Limb (tissue), 2 donors: ENCODE measurements around the gene THG1L.

ENCODE experiments used
- DNase-seq, 2 donors: peaks; one replicate each; pipeline ENCODE4 v3.0.0-alpha.2; 2016; ENCODE audit errors: extremely low spot score in 2 of 2

THG1L gene

DNA sequence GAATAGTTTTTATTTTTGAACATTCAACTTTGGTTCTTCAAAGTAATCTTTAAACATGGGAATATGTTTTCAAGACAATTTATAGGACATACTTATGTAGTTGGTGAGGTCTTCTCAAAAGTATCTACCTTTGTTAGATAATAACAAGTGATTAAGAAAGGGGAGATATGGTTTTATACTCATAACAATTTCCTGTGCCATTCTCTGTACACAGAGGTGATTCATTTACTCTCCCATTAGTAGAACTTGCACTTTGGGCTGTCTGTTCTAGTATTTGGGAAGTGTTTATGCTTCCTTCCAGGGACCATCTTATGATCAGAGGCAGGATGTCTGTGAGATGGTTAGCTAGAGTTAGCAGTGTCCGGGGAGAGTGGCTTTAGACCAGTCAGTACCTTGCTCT is 27.5 kb downstream of the THG1L start:
- no peak for DNase-seq

DNA sequence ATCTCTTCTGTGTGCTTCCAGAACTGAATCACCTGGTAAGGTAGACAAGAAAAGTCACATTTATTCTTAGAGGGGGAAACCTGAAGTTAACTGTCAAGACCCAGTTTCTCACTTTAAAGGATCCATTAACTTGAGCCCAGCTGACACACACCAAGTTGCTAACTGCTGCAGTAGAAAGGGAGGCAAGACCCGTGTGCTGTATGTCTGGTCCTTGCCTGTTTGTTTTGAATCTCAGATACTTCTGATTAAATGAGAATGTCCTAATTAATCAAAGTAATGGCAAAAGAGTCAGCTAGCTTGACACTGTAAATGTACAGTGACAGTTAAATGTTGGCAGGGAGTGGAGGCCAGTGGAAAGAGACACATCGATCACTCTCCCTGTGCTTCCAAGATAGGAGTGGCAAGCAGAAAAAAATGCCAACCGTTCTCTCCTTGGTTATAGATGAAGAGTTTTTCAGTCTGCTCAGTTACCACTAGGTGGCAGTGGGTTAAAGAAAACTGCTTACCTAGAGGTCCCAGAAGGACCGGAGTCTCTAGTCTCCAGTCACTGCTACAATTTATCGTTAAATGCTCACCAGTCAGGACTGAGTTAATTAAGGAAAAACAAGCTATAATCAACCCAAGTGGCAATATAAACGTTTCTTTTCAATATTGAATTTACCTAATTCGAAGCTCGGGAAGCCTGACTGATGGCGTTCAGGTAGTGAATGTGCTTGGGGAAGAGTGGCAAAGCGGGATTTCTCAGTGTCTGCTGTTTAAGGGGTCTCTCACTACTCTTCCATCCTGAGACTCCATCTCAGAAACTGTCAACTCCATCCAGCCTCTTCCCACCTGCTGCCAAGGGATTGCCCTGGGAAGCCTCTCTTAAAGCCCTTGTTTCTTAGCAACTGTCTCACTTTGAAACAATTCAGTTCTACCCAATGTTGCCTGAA is 30.7 kb downstream of the THG1L start:
- DNase-seq, result peak in 1 of 2 donors; percentile 80

DNA sequence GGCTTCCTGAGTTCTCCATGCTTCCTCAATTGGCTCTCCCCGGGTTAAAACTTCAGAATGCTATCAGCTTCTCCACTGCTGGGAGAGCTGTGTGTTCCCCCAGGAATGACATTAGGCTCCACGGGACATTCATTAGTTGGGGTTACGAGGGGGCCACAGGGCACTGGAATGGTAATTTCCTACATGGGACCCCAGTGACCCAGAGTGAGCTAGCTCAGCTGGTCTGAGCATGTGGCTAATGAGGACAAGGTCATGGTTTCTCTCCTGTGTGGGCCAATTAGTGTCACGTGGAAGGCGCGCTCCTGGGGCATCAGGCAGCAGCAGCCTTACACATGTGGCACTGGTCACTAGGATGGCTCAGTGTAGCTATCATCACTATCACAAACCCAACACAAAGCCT is 33.3 kb downstream of the THG1L start:
- DNase-seq, result no peak

DNA sequence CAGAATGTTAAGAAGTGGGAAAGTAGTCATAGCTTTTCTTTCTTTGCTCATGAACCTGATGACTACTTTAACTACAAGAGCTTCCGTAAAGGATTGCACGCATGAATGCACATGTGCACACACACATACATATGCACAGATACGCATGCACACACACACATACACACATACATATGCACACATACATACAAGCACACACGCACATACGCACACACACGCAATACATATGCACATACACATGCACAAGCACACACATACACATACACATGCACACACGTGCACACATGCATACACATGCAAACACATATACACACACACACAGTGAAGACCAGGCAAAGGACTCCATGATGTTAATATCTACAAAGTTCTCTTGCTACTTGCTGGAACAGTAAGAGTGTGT is 35.2 kb downstream of the THG1L start:
- DNase-seq, result no peak

DNA sequence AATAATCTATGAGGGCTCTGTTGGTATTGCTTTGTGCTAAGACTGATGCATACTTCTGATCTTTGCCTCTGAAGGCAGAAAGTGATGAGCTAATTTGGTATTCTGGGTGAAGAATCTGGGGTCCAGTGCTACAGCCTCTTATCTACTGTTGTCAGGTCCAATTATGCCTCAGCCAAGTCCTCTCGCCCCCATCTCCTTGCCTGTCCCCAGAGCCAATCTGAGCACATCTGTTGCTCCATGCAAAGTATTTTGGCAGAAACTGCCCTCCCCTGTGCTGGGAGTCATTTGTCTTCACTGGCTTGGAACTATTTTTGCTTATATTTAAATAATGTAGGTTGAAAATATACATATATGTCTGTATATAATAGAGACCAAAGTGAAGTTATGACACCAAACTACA is 35.7 kb downstream of the THG1L start:
- DNase-seq, result no peak

DNA sequence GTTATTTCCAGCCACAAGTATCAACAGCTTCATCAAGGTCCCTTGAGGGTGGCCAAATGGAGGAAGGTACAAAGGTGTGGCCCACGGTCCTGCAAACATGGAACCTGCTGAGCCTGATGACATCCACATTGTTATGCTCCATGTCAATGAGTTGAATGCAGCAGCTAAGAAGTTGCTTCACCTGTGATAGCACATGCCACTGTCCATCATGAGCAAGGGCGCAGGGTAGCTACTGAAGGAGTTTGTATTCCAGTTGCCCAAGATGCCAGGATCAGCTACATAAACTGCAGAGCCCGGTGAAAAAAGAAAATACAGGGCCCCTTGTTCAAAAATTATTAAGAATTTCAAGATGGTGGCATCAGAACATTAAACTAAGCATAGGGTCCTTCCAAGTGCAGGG is 36.5 kb downstream of the THG1L start:
- no peak for DNase-seq

DNA sequence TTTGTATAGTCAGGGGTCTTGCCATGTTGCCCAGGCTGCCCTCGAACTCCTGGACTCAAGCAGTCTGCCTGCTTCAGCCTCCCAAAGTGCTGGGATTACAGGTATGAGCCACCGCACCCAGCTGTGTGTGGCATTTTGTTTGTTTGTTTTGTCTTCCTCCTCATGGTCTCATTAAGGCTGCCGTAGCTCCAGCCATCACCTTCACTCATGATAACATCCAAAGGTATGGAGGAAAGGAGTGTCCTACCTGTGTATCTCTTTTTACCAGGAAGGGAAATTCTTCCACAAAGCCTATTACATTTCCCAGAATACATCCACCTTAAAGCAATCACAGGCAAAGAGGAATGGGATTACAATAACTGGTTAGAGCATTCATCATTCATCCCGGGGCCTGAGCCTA is 39.4 kb downstream of the THG1L start:
- no peak for DNase-seq

DNA sequence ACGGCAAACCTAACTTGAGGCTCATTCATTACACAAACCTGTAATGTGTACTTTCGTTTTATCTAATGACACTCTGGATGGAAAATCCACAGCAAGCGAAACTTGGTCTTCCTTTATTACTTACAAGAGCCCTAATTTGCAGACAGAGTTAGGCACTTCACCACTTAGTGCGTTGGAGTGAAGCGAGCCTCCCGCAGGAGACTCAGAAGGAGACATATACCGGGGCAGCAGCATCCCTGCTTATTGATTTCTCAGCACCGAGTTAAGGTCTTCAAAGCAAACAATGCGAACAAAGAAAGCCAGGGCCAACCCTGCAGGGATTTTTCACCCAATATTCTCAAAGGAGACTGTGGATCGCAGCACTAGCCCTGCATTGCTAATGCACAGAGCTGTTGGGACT is 40.9 kb downstream of the THG1L start:
- DNase-seq, result no peak

DNA sequence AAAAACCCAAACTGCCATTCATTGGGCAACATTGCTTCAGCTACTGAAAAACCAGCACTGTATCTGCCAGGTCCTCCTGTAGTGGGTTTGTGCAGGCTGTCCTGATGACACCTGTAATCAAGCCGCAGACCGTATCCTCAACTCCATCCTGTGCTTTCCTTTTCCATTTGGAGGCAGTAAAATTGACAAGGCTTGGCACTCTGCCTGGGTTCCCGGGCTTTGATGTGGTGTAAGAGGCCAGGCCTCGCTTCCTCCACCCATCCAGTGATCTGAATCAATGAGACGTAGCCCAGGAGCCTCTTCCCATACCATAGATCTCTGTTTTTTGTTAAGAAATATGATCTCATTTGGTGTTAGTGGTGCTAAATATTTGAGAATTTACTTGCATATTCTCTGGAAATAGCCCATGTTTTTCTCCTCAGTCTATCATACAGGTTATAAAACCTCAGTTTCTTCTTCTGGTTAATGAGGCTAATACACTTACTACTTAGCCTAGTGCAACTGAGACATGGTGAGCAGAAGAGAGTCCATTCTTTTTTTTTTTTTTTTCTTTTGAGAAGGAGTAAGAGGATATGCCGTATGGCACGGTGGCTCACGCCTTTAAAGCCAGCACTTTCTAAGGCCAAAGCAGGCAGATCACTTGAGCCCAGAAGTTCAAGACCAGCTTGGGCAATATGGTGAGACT is 47.0 kb downstream of the THG1L start:
- DNase-seq, result peak in 1 of 2 donors; percentile 60

DNA sequence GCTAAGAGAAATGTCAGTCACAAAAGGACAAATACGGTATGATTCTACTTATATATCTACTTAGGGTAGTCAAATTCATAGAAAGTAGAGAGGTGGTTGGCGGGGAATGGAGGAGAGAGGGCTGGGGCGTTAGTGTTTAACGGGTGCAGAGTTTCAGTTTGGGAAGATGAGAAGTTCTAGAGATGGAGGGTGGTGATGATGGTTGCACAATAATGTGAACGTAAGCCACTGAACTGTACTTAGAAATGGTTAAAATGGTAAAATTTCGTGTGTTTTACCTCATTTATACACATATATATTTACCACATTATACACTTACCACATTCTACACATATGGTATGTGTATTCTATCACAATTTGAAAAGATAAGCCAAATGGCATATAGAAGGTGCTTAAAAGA is 48.0 kb downstream of the THG1L start:
- DNase-seq, result no peak

DNA sequence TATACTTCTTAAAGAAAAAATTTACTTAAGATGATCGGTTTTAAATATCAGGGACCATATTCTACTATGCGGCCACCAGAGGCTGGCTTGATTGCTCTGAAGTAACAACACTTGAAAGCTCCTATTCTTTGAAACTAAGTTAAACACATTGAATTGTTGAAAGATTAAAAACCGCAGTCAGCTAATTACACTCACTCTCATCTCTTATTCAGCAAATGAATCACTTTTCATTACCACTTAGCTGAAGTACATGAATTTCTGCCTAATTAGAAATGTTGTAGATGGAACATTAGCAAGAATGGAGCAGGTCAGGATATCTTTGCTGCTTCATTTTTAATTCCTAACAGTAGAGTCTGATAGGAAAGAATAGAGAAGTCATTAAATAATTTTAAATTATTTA is 54.6 kb downstream of the THG1L start:
- DNase-seq, result no peak
